SJCRH30 (cell line): ENCODE data around the gene COL28A1. TPM values are rescaled to one million over a fixed set of nuclear protein-coding genes. Genes with fewer than 3 reads are reported as not detected.

Experiments
- DNase-seq, 2 experiments: peaks; one replicate each; pipeline ENCODE4 v3.0.0-alpha.2; 2015 to 2020
- H3K27ac ChIP-seq: fragments of 250-450 bp; sonication (Bioruptor Pico); 2 replicates; pipeline ENCODE4 v1.5.1; 2020; ENCODE audit warnings: mild to moderate bottlenecking, moderate library complexity
- H3K27me3 ChIP-seq: fragments of 250-450 bp; sonication (Bioruptor Pico); 2 replicates; pipeline ENCODE4 v1.5.1; 2020; ENCODE audit warnings: mild to moderate bottlenecking, moderate library complexity
- H3K36me3 ChIP-seq: fragments of 250-450 bp; sonication (Bioruptor Pico); 2 replicates; pipeline ENCODE4 v1.5.1; 2020; ENCODE audit warnings: mild to moderate bottlenecking, moderate library complexity
- H3K4me1 ChIP-seq: fragments of 250-450 bp; sonication (Bioruptor Pico); 2 replicates; pipeline ENCODE4 v1.5.1; 2020; ENCODE audit warnings: mild to moderate bottlenecking, moderate library complexity
- H3K4me3 ChIP-seq: fragments of 250-450 bp; sonication (Bioruptor Pico); 2 replicates; pipeline ENCODE4 v1.5.1; 2020; ENCODE audit warnings: mild to moderate bottlenecking, moderate library complexity
- H3K9me3 ChIP-seq: fragments of 250-450 bp; sonication (Bioruptor Pico); replicated peaks from 2 replicates; pipeline ENCODE4 v1.5.1; 2020; ENCODE audit warnings: mild to moderate bottlenecking, moderate library complexity
- total RNA-seq: library from RNA; depleted of rRNA; stranded (reverse); fragments of >200 nt; shearing (Covaris generic); gene quantifications from 2 replicates; pipeline ENCODE4 v1.2.3, GENCODE V29; 2014; rRNA removed

Gene COL28A1
- total RNA-seq, 1 experiment from 2014 or later: 0.02 TPM

DNA sequence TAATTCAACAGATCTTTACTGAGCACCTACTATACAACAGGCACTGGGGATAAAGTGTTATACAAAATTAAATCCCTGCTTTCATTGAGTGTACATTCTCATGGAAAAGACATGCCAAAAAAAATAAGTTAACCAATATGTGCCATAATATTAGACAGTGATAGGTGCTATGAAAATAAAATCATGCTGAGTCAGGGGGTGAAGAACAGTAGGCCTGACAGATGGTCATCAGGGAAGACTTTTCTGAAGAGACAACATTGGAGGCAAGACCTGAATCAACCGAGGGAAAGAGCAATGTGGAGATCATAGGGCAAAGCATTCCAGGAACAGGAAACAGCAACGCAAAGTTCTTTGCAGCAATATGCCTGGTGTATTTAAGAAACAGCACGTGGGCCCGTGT, 217.8 kb downstream of the COL28A1 start:
- no peaks in the 10 kb centered on the region for H3K9me3 ChIP-seq
- no peak for DNase-seq
- no peaks in the 10 kb centered on the region for H3K36me3 ChIP-seq
- H3K4me1 ChIP-seq: no peaks in the 10 kb centered on the region
- no peaks in the 10 kb centered on the region for H3K27me3 ChIP-seq
- no peak overlapping the region for H3K27ac ChIP-seq
- H3K4me3 ChIP-seq: no peak overlapping the region

DNA sequence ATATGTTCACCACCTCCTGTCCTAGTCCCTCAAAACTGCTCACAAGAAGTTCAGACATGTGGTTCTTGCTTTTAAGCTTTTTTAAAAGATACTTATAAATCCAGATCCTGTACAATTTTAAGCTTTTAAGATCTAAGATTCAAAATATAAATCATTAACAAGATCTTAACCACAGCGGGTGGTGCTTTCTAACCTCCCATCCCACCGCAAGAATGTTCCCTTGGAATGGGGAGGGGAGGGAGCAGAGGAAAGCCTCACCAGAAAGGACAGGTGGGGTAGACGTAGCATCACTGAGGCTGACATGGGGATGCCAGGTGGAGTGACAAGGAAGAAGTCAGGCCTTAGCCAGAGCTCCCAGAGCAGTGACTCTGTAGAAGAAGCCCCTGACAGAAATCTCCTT, 219.8 kb downstream of the COL28A1 start:
- Histone ChIP-seq H3K36me3 (no peaks in the 10 kb centered on the region), H3K27me3 (no peaks in the 10 kb centered on the region), H3K4me1 (no peaks in the 10 kb centered on the region), H3K9me3 (no peaks in the 10 kb centered on the region), H3K27ac (no peak overlapping the region), H3K4me3 (no peak overlapping the region)
- DNase-seq: no peak

GRCh38 chr7:7312323-7312722, 223.3 kb downstream of the COL28A1 start:
- no peaks in the 10 kb centered on the region for H3K36me3 ChIP-seq
- H3K4me1 ChIP-seq: no peaks in the 10 kb centered on the region
- H3K9me3 ChIP-seq: no peaks in the 10 kb centered on the region
- H3K4me3 ChIP-seq: no peak overlapping the region
- no peaks in the 10 kb centered on the region for H3K27me3 ChIP-seq
- H3K27ac ChIP-seq: no peak overlapping the region
- DNase-seq: no peak

GRCh38 chr7:7311001-7311400, 224.7 kb downstream of the COL28A1 start:
- no peak overlapping the region for H3K4me3 ChIP-seq
- H3K36me3 ChIP-seq: no peaks in the 10 kb centered on the region
- no peak overlapping the region for H3K27ac ChIP-seq
- no peaks in the 10 kb centered on the region for H3K9me3 ChIP-seq
- H3K27me3 ChIP-seq: no peaks in the 10 kb centered on the region
- no peak for DNase-seq
- no peaks in the 10 kb centered on the region for H3K4me1 ChIP-seq

DNA sequence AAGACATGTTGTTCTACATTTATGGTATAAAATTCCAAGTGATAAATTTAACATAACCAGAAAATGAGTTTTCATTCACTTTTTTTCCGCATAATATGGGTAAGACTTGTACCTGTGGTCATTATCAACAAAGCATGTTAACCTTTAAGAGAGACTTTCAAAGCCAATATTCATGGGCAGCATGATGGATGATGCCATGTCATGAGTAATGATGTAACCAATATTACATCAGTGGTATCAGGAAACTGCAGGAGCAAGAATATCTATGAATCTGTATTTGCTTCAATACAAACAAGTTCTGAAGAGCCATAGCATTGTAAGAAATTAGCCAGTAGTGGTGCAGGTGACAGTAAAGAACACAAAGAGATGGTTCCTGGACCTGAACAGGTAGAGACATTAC, 226.5 kb downstream of the COL28A1 start:
- no peak for DNase-seq
- Histone ChIP-seq H3K27ac (no peak overlapping the region), H3K9me3 (no peaks in the 10 kb centered on the region), H3K36me3 (no peaks in the 10 kb centered on the region), H3K27me3 (no peaks in the 10 kb centered on the region), H3K4me3 (no peak overlapping the region), H3K4me1 (no peaks in the 10 kb centered on the region)

Other genes starting within 250 kb of the COL28A1 start
- 44.4 and 47.1 TPM in 2 replicates for gene MIOS, start 31.0 kb upstream of the COL28A1 start, total RNA-seq
- gene UMAD1, start 104.9 kb upstream of the COL28A1 start, total RNA-seq: 13.2 and 15.6 TPM in 2 replicates
- 88.8 and 91.5 TPM in 2 replicates for gene RPA3, start 182.7 kb upstream of the COL28A1 start, total RNA-seq